Prostate gland (tissue), 2 donors: ENCODE results near the gene RPL7A. TPM values are rescaled to one million over a fixed set of nuclear protein-coding genes. Genes with fewer than 3 reads are reported as not detected.
A peak's percentile ranks its signal among the peaks of the same experiment; 100 is the strongest.

ENCODE experiments used
- DNase-seq: peaks from one replicate; pipeline ENCODE4 v3.0.0-alpha.2; 2019; ENCODE audit warnings: low spot score
- H3K27ac ChIP-seq, 2 donors: fragments of 200-600 bp; sonication (generic); 2 replicates each; pipeline ENCODE4 v1.5.1; 2017 to 2019
- H3K27me3 ChIP-seq: fragments of 200-600 bp; sonication (generic); replicated peaks from 2 replicates; pipeline ENCODE4 v1.5.1; 2019; ENCODE audit not compliant: insufficient read depth
- H3K36me3 ChIP-seq, 2 donors: fragments of 200-600 bp; sonication (generic); 1 replicate in 1 of 2; 2 replicates in 1 of 2; pipeline versions ENCODE4 v1.5.1 to v1.8.1; 2017 to 2019
- H3K4me1 ChIP-seq: fragments of 200-600 bp; sonication (generic); replicated peaks from 2 replicates; pipeline ENCODE4 v1.5.1; 2019
- H3K4me3 ChIP-seq, 2 donors: fragments of 200-600 bp; sonication (generic); 2 replicates each; pipeline ENCODE4 v1.5.1; 2017 to 2019
- H3K9me3 ChIP-seq: fragments of 200-600 bp; sonication (generic); 2 replicates; pipeline ENCODE4 v1.5.1; 2017
- CTCF ChIP-seq, 4 experiments: fragments of 200-600 bp in 2 of 4; fragments of 450-650 bp in 2 of 4; sonication (generic) in 2 of 4; IDR thresholded peaks; 1 replicate in 3 of 4; 2 replicates in 1 of 4; pipeline ENCODE4 v1.5.1; 2016 to 2019; ENCODE audit warnings: antibody characterized with exemption in 4 of 4, mild to moderate bottlenecking in 2 of 4, moderate library complexity in 2 of 4
- POLR2A ChIP-seq: fragments of 450-650 bp; IDR thresholded peaks from one replicate; pipeline ENCODE4 v1.6.1; 2016; ENCODE audit warnings: antibody characterized with exemption, mild to moderate bottlenecking
- POLR2AphosphoS5 ChIP-seq: sonication (generic); formaldehyde crosslinking; IDR thresholded peaks from one replicate; pipeline ENCODE4 v1.6.1; 2017; ENCODE audit warnings: antibody characterized with exemption
- WGBS: methylation state at CpG from one replicate; pipeline ENCODE4 v1.1.5; 2018; 5-methylcytosine and 5-hydroxymethylcytosine counted together
- intact Hi-C: fragments of 100-400 bp; cut with DNase I; formaldehyde crosslinking; loops from one replicate; pipeline ENCODE4 v1.14.2; 2022
- total RNA-seq, 2 donors: library from RNA; depleted of rRNA; stranded (reverse); fragments of >200 nt; gene quantifications; one replicate each; pipeline ENCODE4 v1.1.0, GENCODE V29; 2016

RPL7A gene
- total RNA-seq, 2 donors from 2014 or later: 1,667 to 2,501 TPM

- peaks cover 17 to 20% of the 10 kb centered on the region in 2 donors for H3K36me3 ChIP-seq
- peaks cover 5% of the 10 kb centered on the region for H3K4me1 ChIP-seq
- TF ChIP-seq POLR2AphosphoS5 (peak; percentile 98), POLR2A (peak; percentile 43), CTCF (IDR thresholded peaks at IDR 0.05) (peak in 2 of 4 experiments; percentile 31 to 40)
- H3K27ac ChIP-seq: peak within 1 kb of the TSS; percentile 39 to 62
- WGBS: 5% methylated on average over 61 of the region's 70 CpGs
- peak within 1 kb of the TSS; percentile 54 to 82 for H3K4me3 ChIP-seq
- DNase-seq: peak; percentile 88
- intact Hi-C loops: no loop called here
- no peaks in the 10 kb centered on the region for H3K9me3 ChIP-seq
- H3K27me3 ChIP-seq: no peaks in the 10 kb centered on the region
Measured at GRCh38 chr9:133335924-133336811, 11.8 kb upstream of the RPL7A start, which contains the start of gene SURF6. Gene SURF6 (minus strand): TSS chr9:133336188. CDS start chr9:133336132, 56 bp downstream.

- Histone ChIP-seq H3K27ac (no peak overlapping the region), H3K4me3 (no peak overlapping the region), H3K4me1 (peaks cover 4% of the 10 kb centered on the region), H3K36me3 (peaks cover 4 to 17% of the 10 kb centered on the region in 2 donors), H3K27me3 (no peaks in the 10 kb centered on the region), H3K9me3 (no peaks in the 10 kb centered on the region)
- TF ChIP-seq POLR2AphosphoS5 (no peak), CTCF (IDR thresholded peaks at IDR 0.05) (no peak), POLR2A (no peak)
- intact Hi-C loops: no loop called here
- DNase-seq: no peak
- WGBS: 87% methylated on average over 5 of the region's 5 CpGs
Measured at GRCh38 chr9:133339641-133340040, 8.4 kb upstream of the RPL7A start.

- TF ChIP-seq POLR2A: no peak
- TF ChIP-seq CTCF (IDR thresholded peaks at IDR 0.05): no peak
- no peak for TF ChIP-seq POLR2AphosphoS5
- H3K27ac ChIP-seq: no peak overlapping the region
- WGBS: 75% methylated on average over 3 of the region's 3 CpGs
- no peaks in the 10 kb centered on the region for H3K9me3 ChIP-seq
- no peak overlapping the region for H3K4me3 ChIP-seq
- H3K4me1 ChIP-seq: no peaks in the 10 kb centered on the region
- no peaks in the 10 kb centered on the region for H3K27me3 ChIP-seq
- H3K36me3 ChIP-seq: peaks cover 4 to 17% of the 10 kb centered on the region in 2 donors
- DNase-seq: no peak
- intact Hi-C loops: no loop called here
Measured at GRCh38 chr9:133340256-133340655, 7.8 kb upstream of the RPL7A start.

- H3K36me3 ChIP-seq: peaks cover 4 to 17% of the 10 kb centered on the region in 2 donors
- no peaks in the 10 kb centered on the region for H3K9me3 ChIP-seq
- no peak overlapping the region for H3K4me3 ChIP-seq
- 82% methylated on average over 12 of the region's 13 CpGs for WGBS
- no peak for DNase-seq
- H3K27ac ChIP-seq: no peak overlapping the region
- no peak for TF ChIP-seq CTCF (IDR thresholded peaks at IDR 0.05)
- TF ChIP-seq POLR2AphosphoS5: no peak
- no peak for TF ChIP-seq POLR2A
- intact Hi-C loops: no loop called here
- H3K27me3 ChIP-seq: no peaks in the 10 kb centered on the region
- H3K4me1 ChIP-seq: no peaks in the 10 kb centered on the region
Measured at GRCh38 chr9:133340916-133341315, 7.1 kb upstream of the RPL7A start.
